Activated B cell treated with CpG ODN at 0.5 μM for 24 hours (primary cell): ENCODE results near the gene SLC9A3. TPM values are rescaled to one million over a fixed set of nuclear protein-coding genes. Genes with fewer than 3 reads are reported as not detected.

Source experiments
- ATAC-seq: fragments of 200-7000 bp; cut with Tn5 transposase; one replicate; pipeline ENCODE4 v1.10.0; 2021; ENCODE audit warnings: low read depth, mild to moderate bottlenecking, moderate library complexity
- CTCF ChIA-PET: fragments of 350-600 bp; sonication (Branson Sonifier 250); formaldehyde crosslinking; loops from one replicate; lab custom pipeline; 2021; ENCODE audit warnings: antibody characterized with exemption; lab: Charles Lee
- POLR2A ChIA-PET: fragments of 350-600 bp; sonication (Branson Sonifier 250); formaldehyde crosslinking; loops from one replicate; lab custom pipeline; 2021; ENCODE audit warnings: antibody characterized with exemption; lab: Charles Lee
- DNase-seq: peaks from one replicate; pipeline ENCODE4 v3.0.0; 2022
- H3K27ac Mint-ChIP-seq: one replicate; pipeline ENCODE4 v1.8.0; 2020; ENCODE audit warnings: mixed read lengths
- H3K27me3 Mint-ChIP-seq: one replicate; pipeline ENCODE4 v1.8.0; 2021; ENCODE audit warnings: mixed read lengths
- H3K36me3 Mint-ChIP-seq: one replicate; pipeline ENCODE4 v1.8.0; 2021; ENCODE audit warnings: low read depth, mixed read lengths
- H3K4me1 Mint-ChIP-seq: one replicate; pipeline ENCODE4 v1.8.0; 2021; ENCODE audit warnings: mixed read lengths
- H3K4me3 Mint-ChIP-seq: one replicate; pipeline ENCODE4 v1.8.0; 2020; ENCODE audit warnings: mild to moderate bottlenecking, mixed read lengths
- H3K9me3 Mint-ChIP-seq: one replicate; pipeline ENCODE4 v1.8.0; 2020; ENCODE audit warnings: mixed read lengths
- CTCF ChIP-seq: fragments of 200-600 bp; IDR thresholded peaks from one replicate; pipeline ENCODE4 v1.8.0; 2022; ENCODE audit warnings: antibody characterized with exemption, mild to moderate bottlenecking
- intact Hi-C: fragments of 100-400 bp; cut with micrococcal nuclease; formaldehyde crosslinking; loops from one replicate; pipeline ENCODE4 v1.15.1; 2024
- total RNA-seq: library from RNA; stranded (reverse); gene quantifications from 2 replicates; pipeline ENCODE4 v1.2.3, GENCODE V29; 2022

SLC9A3 gene
- total RNA-seq, 1 donor from 2014 or later, result 0.20 TPM

- Mint-ChIP-seq H3K9me3 (no peaks in the 10 kb centered on the region), H3K4me1 (peaks cover under 1% of the 10 kb centered on the region), H3K27ac (no peak overlapping the region), H3K27me3 (peaks cover 5% of the 10 kb centered on the region), H3K4me3 (no peak overlapping the region), H3K36me3 (no peaks in the 10 kb centered on the region)
- TF ChIP-seq CTCF, result no peak
- POLR2A ChIA-PET, result no interaction called here
- DNase-seq, result peak; percentile 10
- CTCF ChIA-PET, result no interaction called here
- intact Hi-C loops, result no loop called here
- ATAC-seq, result no peak
Measured at GRCh38 chr5:435156-435790, 89.0 kb downstream of the SLC9A3 start.

GRCh38 chr5:434443-435146, 89.7 kb downstream of the SLC9A3 start:
- Mint-ChIP-seq H3K27me3 (peaks cover 8% of the 10 kb centered on the region), H3K36me3 (no peaks in the 10 kb centered on the region), H3K27ac (no peak overlapping the region), H3K4me3 (no peak overlapping the region), H3K9me3 (no peaks in the 10 kb centered on the region), H3K4me1 (no peaks in the 10 kb centered on the region)
- POLR2A ChIA-PET, result no interaction called here
- CTCF ChIA-PET, result interaction anchor here (0.9 kb wide), 1 partner anchor 15 kb away, joined by 3 read pairs; no protein-coding TSS in a partner anchor
- DNase-seq (peak; percentile 12), ATAC-seq (no peak)
- no peak for TF ChIP-seq CTCF
- intact Hi-C loops, result no loop called here

- no peak for ATAC-seq
- no peak overlapping the region for H3K4me3 Mint-ChIP-seq
- intact Hi-C loops, result no loop called here
- no peaks in the 10 kb centered on the region for H3K36me3 Mint-ChIP-seq
- TF ChIP-seq CTCF, result no peak
- DNase-seq, result peak; percentile 6
- POLR2A ChIA-PET, result no interaction called here
- no peaks in the 10 kb centered on the region for H3K4me1 Mint-ChIP-seq
- no peak overlapping the region for H3K27ac Mint-ChIP-seq
- no peaks in the 10 kb centered on the region for H3K9me3 Mint-ChIP-seq
- CTCF ChIA-PET, result interaction anchor here (0.9 to 4.3 kb wide), 2 partner anchors 14 to 117 kb away, joined by 3 to 33 read pairs; no protein-coding TSS in a partner anchor
- peaks cover 11% of the 10 kb centered on the region for H3K27me3 Mint-ChIP-seq
Measured at GRCh38 chr5:433836-434235, 90.4 kb downstream of the SLC9A3 start.

DNA sequence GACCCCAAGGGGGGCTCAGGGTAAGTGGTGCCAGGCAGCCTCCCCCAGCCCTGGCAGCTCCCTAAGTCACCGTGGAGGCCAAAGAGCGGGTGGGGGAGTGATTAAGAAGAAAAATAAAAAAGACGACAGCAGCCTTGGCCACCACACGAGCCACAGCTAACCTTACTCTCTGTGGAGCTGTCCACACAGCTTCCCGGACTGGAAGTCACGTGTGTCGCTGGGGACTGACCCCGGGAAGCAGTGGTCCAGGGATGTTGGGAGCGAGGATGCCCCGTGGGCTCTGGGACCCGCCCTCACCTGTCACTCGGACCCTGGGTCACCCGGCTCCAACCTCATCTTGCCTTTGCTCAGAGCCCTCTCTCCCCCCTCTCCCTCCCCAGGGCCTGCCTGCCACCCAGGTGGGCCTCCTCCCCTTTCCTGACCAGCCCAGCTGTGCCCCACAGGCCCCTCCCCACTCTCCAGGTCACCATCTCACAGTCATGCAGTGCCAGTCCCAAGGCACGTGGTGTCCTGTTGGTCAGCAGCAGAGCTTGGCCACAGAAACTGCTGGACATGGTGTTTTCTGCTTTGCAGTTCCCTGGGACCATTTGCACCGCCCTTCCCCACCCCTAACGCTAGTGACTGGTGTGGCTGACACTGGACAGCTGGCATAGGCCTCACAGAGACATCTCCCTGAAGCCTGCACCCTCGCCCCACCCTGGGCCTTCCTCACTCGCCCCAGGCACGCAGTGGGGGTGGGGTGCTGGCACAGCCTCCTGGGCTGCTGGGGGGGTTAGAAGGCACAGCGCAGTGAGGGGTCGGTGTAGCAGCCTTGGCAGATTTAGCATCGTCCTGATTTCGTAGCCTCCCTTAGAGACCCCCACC, 91.1 kb downstream of the SLC9A3 start:
- ChIA-PET CTCF (interaction anchor here (1.2 to 4.3 kb wide), 2 partner anchors 14 to 117 kb away, joined by 4 to 33 read pairs; no protein-coding TSS in a partner anchor), POLR2A (no interaction called here)
- ATAC-seq (no peak), DNase-seq (peak; percentile 12)
- Mint-ChIP-seq H3K9me3 (no peaks in the 10 kb centered on the region), H3K4me3 (no peak overlapping the region), H3K36me3 (no peaks in the 10 kb centered on the region), H3K27me3 (peaks cover 11% of the 10 kb centered on the region), H3K4me1 (no peaks in the 10 kb centered on the region), H3K27ac (no peak overlapping the region)
- intact Hi-C loops, result no loop called here
- no peak for TF ChIP-seq CTCF
